ENCODE data around the gene PLA2G4C.

Gene PLA2G4C

DNA sequence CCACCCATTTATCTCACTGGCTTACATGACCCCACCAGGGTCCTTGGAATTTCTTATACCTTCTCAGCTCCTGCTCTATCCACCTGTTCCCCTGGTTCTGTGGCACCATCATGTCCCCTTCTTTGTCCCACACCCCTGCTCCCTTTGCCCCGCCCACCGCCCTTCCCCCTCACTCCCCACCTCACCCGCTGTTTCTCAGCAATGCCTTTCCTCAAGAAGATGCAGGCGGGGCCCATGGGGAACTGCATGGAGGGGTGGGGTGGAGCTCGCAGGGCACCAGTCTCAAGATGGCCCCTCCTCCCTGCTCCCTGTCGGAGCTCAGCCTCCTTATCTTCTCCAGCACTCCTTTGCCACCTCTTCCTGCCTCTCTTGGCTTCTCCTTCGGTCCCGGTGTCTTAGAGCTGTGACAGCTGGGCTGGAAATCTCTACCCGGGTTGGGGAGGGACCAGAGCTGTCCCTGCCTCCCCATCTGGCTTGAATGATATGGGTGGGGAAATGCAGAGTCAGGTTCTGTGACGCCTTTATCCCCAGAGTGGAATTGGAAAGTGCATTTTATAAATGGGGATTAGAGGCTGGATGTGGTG is 66.8 kb downstream of the PLA2G4C start, which contains the start of gene CABP5:
Gene CABP5, minus strand, starts transcription at position 405 of the 584 bp plus-strand sequence. Its CDS starts 157 bp downstream, at position 248.
- Histone ChIP-seq H3K4me3 (replicated peaks; ENCODE audit: low read depth, low read length) (no peak within 1 kb of the TSS), H3K27me3 (replicated peaks; ENCODE audit: control insufficient read depth, insufficient read depth, low read length) (no peaks in the 10 kb centered on the region; the same call in 1 of the 2 replicates), H3K36me3 (ENCODE audit: control insufficient read depth, insufficient read depth, low read length) (no peaks in the 10 kb centered on the region)
- no peak for DNase-seq (ENCODE audit: extremely low read depth, insufficient read length)
- TF ChIP-seq, protein P1, sequence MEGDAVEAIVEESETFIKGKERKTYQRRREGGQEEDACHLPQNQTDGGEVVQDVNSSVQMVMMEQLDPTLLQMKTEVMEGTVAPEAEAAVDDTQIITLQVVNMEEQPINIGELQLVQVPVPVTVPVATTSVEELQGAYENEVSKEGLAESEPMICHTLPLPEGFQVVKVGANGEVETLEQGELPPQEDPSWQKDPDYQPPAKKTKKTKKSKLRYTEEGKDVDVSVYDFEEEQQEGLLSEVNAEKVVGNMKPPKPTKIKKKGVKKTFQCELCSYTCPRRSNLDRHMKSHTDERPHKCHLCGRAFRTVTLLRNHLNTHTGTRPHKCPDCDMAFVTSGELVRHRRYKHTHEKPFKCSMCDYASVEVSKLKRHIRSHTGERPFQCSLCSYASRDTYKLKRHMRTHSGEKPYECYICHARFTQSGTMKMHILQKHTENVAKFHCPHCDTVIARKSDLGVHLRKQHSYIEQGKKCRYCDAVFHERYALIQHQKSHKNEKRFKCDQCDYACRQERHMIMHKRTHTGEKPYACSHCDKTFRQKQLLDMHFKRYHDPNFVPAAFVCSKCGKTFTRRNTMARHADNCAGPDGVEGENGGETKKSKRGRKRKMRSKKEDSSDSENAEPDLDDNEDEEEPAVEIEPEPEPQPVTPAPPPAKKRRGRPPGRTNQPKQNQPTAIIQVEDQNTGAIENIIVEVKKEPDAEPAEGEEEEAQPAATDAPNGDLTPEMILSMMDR (IDR thresholded peaks at IDR 0.05; ENCODE audit: insufficient read depth, low read length, poor library complexity, severe bottlenecking): no peak

DNA sequence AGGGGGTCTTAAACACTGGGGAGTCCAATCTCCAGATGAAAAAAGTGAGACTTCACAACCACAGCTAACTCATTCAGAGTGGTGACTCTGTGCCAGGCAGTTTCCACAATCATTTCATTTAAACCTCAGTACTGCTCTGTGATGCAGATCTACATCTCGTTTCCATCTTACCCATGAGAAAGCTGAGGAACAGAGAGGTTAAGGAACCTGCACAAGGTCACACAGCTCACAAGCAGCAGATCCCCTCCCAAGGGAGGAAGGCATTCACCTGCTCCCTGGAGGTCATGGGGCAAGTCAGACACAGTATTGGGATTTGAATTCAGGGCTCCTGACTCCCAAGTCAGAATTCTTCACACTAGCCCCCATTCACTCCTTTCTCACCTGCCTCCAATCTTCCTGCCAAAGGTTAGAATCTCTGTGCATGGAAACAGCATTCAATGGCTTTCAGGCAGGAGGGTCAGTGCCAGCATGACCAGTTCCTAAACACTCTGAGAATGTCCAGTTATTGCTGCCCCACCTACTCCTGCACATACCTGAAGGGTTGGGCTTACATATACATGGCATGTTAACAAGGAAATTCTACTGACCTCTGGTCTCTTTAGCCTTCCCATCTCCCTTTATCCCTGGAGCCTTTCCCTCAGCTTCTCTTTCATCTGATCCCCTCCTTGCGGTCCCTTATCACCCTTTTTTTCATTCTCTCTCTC is 68.6 kb downstream of the PLA2G4C start:
- TF ChIP-seq, protein P1 (IDR thresholded peaks at IDR 0.05; ENCODE audit: insufficient read depth, low read length, poor library complexity, severe bottlenecking): no peak
- Histone ChIP-seq H3K4me3 (replicated peaks; ENCODE audit: low read depth, low read length) (no peak overlapping the region), H3K36me3 (ENCODE audit: control insufficient read depth, insufficient read depth, low read length) (no peaks in the 10 kb centered on the region), H3K27me3 (replicated peaks; ENCODE audit: control insufficient read depth, insufficient read depth, low read length) (no peaks in the 10 kb centered on the region; the same call in 1 of the 2 replicates)
- no peak for DNase-seq (ENCODE audit: extremely low read depth, insufficient read length)

DNA sequence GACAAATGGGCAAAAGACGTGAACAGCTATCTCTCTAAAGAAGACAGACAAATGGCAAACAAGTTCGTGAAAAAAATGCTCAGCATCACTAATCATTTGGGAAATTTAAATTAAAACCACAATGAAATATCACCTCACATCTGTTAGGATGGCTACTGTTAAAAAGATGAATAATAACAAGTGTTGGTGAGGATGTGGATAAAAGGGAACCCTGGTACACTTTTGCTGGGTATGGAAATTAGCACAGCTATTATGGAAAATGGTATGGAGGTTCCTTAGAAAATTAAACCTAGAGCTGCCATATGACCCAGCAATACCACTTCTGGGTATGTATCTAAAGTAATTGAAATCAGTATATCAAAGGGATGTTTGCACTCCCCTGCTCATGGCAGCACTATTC is 73.9 kb downstream of the PLA2G4C start:
- DNase-seq (ENCODE audit: extremely low read depth, insufficient read length): no peak
- H3K27me3 ChIP-seq (replicated peaks; ENCODE audit: control insufficient read depth, insufficient read depth, low read length): no peaks in the 10 kb centered on the region; the same call in 1 of the 2 replicates
- H3K36me3 ChIP-seq (ENCODE audit: control insufficient read depth, insufficient read depth, low read length): no peaks in the 10 kb centered on the region
- TF ChIP-seq, protein P1 (IDR thresholded peaks at IDR 0.05; ENCODE audit: insufficient read depth, low read length, poor library complexity, severe bottlenecking): no peak
- no peak overlapping the region for H3K4me3 ChIP-seq (replicated peaks; ENCODE audit: low read depth, low read length)

DNA sequence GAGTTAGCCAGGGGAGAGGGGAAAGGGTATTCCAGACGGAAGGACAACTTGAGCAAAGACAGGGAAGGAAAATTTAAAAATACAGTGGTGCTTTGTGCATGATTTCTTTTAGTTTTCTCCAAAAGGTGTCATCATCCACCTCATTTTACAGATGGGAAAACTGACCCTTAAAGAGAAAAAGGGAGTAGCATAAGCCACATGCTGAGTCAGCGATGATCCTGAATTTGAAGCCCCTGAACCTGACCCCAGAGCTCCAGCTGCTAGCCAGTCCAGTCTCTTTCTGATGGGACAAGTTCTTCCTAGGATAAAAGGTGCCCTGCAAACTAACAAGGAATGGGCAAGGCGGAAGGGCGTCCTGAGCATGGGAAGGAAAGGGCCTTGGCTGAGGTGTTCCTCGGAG is 77.0 kb downstream of the PLA2G4C start:
- no peaks in the 10 kb centered on the region for H3K27me3 ChIP-seq (replicated peaks; ENCODE audit: control insufficient read depth, insufficient read depth, low read length)
- H3K36me3 ChIP-seq (ENCODE audit: control insufficient read depth, insufficient read depth, low read length): no peaks in the 10 kb centered on the region
- TF ChIP-seq, protein P1 (IDR thresholded peaks at IDR 0.05; ENCODE audit: insufficient read depth, low read length, poor library complexity, severe bottlenecking): no peak
- no peak for DNase-seq (ENCODE audit: extremely low read depth, insufficient read length)
- no peak overlapping the region for H3K4me3 ChIP-seq (replicated peaks; ENCODE audit: low read depth, low read length)

DNA sequence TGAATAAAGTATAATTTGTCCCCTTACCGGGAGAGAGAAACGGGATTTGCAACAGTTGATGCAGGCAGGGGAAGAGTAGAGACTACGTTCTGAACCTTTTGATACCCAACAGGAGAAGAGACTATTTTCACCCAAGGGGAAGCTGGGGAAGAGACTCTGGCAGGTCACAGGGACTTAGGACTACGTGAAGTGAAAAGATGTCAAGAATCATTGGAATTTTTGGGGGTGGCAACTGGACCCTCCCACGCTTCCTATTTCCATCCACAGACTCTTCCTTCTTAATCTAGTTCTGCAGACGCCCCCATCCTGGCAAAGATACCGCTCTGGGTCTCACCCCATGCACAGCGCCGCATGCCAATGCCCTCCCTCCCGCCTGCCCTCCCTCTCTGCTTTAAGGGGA is 80.5 kb downstream of the PLA2G4C start:
- H3K4me3 ChIP-seq (replicated peaks; ENCODE audit: low read depth, low read length): no peak overlapping the region
- no peaks in the 10 kb centered on the region for H3K36me3 ChIP-seq (ENCODE audit: control insufficient read depth, insufficient read depth, low read length)
- TF ChIP-seq, protein P1 (IDR thresholded peaks at IDR 0.05; ENCODE audit: insufficient read depth, low read length, poor library complexity, severe bottlenecking): no peak
- DNase-seq (ENCODE audit: extremely low read depth, insufficient read length): no peak
- H3K27me3 ChIP-seq (replicated peaks; ENCODE audit: control insufficient read depth, insufficient read depth, low read length): no peaks in the 10 kb centered on the region
